ENCODE measurements around the gene LHFPL2. TPM values are rescaled to one million over a fixed set of nuclear protein-coding genes. Genes with fewer than 3 reads are reported as not detected.

Gene LHFPL2
- total and polyA plus RNA-seq, 2 donors from 2014 or later = 1.8 to 12.6 TPM

- DNase-seq (no peak), FAIRE-seq (no peak)
- Histone ChIP-seq H3K27ac (ENCODE audit: low read depth in 2 of 2, low read length in 2 of 2) (no peak overlapping the region), H3K27me3 (ENCODE audit: control insufficient read depth, insufficient read depth, low read length) (no peaks in the 10 kb centered on the region), H3K4me3 (ENCODE audit: low read length in 3 of 3) (no peak overlapping the region), H3K9me3 (ENCODE audit: control insufficient read depth in 2 of 3, insufficient read depth in 1 of 3, low read length in 3 of 3) (no peaks in the 10 kb centered on the region), H3K36me3 (ENCODE audit: control insufficient read depth in 2 of 3, insufficient read depth in 3 of 3, low read length in 3 of 3) (no peaks in the 10 kb centered on the region), H3K9ac (ENCODE audit: low read length in 3 of 3) (no peak overlapping the region), H3K4me1 (ENCODE audit: control insufficient read depth in 2 of 3, insufficient read depth in 2 of 3, low read depth in 1 of 3, low read length in 3 of 3) (no peaks in the 10 kb centered on the region)
- intact Hi-C loops (cut with DNase I) = no loop called here
- TF ChIP-seq, protein P1, sequence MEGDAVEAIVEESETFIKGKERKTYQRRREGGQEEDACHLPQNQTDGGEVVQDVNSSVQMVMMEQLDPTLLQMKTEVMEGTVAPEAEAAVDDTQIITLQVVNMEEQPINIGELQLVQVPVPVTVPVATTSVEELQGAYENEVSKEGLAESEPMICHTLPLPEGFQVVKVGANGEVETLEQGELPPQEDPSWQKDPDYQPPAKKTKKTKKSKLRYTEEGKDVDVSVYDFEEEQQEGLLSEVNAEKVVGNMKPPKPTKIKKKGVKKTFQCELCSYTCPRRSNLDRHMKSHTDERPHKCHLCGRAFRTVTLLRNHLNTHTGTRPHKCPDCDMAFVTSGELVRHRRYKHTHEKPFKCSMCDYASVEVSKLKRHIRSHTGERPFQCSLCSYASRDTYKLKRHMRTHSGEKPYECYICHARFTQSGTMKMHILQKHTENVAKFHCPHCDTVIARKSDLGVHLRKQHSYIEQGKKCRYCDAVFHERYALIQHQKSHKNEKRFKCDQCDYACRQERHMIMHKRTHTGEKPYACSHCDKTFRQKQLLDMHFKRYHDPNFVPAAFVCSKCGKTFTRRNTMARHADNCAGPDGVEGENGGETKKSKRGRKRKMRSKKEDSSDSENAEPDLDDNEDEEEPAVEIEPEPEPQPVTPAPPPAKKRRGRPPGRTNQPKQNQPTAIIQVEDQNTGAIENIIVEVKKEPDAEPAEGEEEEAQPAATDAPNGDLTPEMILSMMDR (IDR thresholded peaks at IDR 0.05; ENCODE audit: borderline replicate concordance, extremely low read depth, insufficient read depth) = no peak
Observed at GRCh38 chr5:78482948-78483347, 165.6 kb downstream of the LHFPL2 start.

- intact Hi-C loops (cut with DNase I) = no loop called here
- TF ChIP-seq, protein P1 (IDR thresholded peaks at IDR 0.05; ENCODE audit: borderline replicate concordance, extremely low read depth, insufficient read depth) = no peak
- H3K27me3 ChIP-seq (ENCODE audit: control insufficient read depth, insufficient read depth, low read length) = no peaks in the 10 kb centered on the region
- no peaks in the 10 kb centered on the region for H3K4me1 ChIP-seq (ENCODE audit: control insufficient read depth in 2 of 3, insufficient read depth in 2 of 3, low read depth in 1 of 3, low read length in 3 of 3)
- FAIRE-seq = no peak
- DNase-seq = no peak
- H3K4me3 ChIP-seq (ENCODE audit: low read length in 3 of 3) = no peak overlapping the region
- no peaks in the 10 kb centered on the region for H3K9me3 ChIP-seq (ENCODE audit: control insufficient read depth in 2 of 3, insufficient read depth in 1 of 3, low read length in 3 of 3)
- H3K9ac ChIP-seq (ENCODE audit: low read length in 3 of 3) = no peak overlapping the region
- no peak overlapping the region for H3K27ac ChIP-seq (ENCODE audit: low read depth in 2 of 2, low read length in 2 of 2)
- H3K36me3 ChIP-seq (ENCODE audit: control insufficient read depth in 2 of 3, insufficient read depth in 3 of 3, low read length in 3 of 3) = peaks cover 0 to 5% (median 0%) of the 10 kb centered on the region in 3 donors
Observed at GRCh38 chr5:78476795-78477194, 171.8 kb downstream of the LHFPL2 start.

GRCh38 chr5:78475370-78475769 lies 173.2 kb downstream of the LHFPL2 start:
- no peaks in the 10 kb centered on the region for H3K9me3 ChIP-seq (ENCODE audit: control insufficient read depth in 2 of 3, insufficient read depth in 1 of 3, low read length in 3 of 3)
- H3K9ac ChIP-seq (ENCODE audit: low read length in 3 of 3) = no peak overlapping the region
- peaks cover 0 to 5% (median 0%) of the 10 kb centered on the region in 3 donors for H3K36me3 ChIP-seq (ENCODE audit: control insufficient read depth in 2 of 3, insufficient read depth in 3 of 3, low read length in 3 of 3)
- H3K27ac ChIP-seq (ENCODE audit: low read depth in 2 of 2, low read length in 2 of 2) = no peak overlapping the region
- H3K4me3 ChIP-seq (ENCODE audit: low read length in 3 of 3) = no peak overlapping the region
- H3K27me3 ChIP-seq (ENCODE audit: control insufficient read depth, insufficient read depth, low read length) = no peaks in the 10 kb centered on the region
- TF ChIP-seq, protein P1 (IDR thresholded peaks at IDR 0.05; ENCODE audit: borderline replicate concordance, extremely low read depth, insufficient read depth) = no peak
- DNase-seq = no peak
- FAIRE-seq = no peak
- intact Hi-C loops (cut with DNase I) = no loop called here
- H3K4me1 ChIP-seq (ENCODE audit: control insufficient read depth in 2 of 3, insufficient read depth in 2 of 3, low read depth in 1 of 3, low read length in 3 of 3) = no peaks in the 10 kb centered on the region

- Histone ChIP-seq H3K27me3 (ENCODE audit: control insufficient read depth, insufficient read depth, low read length) (no peaks in the 10 kb centered on the region), H3K27ac (ENCODE audit: low read depth in 2 of 2, low read length in 2 of 2) (no peak overlapping the region), H3K4me1 (ENCODE audit: control insufficient read depth in 2 of 3, insufficient read depth in 2 of 3, low read depth in 1 of 3, low read length in 3 of 3) (no peaks in the 10 kb centered on the region), H3K9me3 (ENCODE audit: control insufficient read depth in 2 of 3, insufficient read depth in 1 of 3, low read length in 3 of 3) (no peaks in the 10 kb centered on the region), H3K4me3 (ENCODE audit: low read length in 3 of 3) (no peak overlapping the region), H3K36me3 (ENCODE audit: control insufficient read depth in 2 of 3, insufficient read depth in 3 of 3, low read length in 3 of 3) (peaks cover 0 to 5% (median 0%) of the 10 kb centered on the region in 3 donors), H3K9ac (ENCODE audit: low read length in 3 of 3) (no peak overlapping the region)
- FAIRE-seq (no peak), DNase-seq (no peak)
- intact Hi-C loops (cut with DNase I) = no loop called here
- TF ChIP-seq, protein P1 (IDR thresholded peaks at IDR 0.05; ENCODE audit: borderline replicate concordance, extremely low read depth, insufficient read depth) = no peak
Observed at GRCh38 chr5:78473751-78474150, 174.8 kb downstream of the LHFPL2 start.

All from kidney (tissue), 14 donors.